HG03108 (cell line): ENCODE data around the gene SLC25A29.

Experiments
- ATAC-seq: cut with Tn5 transposase; IDR thresholded peaks from one replicate; pipeline ENCODE4 v1.9.1; 2021; ENCODE audit warnings: moderate library complexity; ENCODE audit not compliant: unreplicated experiment

SLC25A29 gene

DNA sequence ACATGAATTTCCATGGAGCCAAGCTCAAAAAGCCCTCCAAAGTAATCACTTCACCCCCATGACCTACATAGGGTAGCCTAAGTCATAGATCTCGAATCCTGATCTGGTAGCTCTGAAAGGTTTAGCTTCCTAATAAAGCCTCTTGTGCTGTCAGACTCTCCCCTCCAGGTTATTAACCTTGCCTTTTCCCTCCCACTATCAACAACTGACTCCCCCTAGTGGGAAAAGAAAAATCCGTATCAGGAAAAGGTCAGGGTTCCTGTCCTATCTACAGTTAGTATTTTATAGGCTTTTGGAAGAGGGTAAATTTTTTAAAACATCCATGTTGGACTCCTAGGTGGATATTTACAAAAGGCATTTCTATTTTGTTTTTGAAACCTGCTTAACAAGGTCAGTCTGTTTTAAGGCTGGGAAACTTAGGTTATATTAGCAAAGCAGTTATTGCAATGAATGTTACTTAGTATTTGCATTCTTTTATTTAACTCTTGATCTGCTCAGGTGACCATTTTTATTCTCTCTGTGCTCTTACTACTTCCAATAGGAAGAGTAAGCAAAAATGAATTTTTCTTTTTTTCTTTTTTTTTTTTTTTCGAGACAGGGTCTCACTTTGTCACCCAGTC, 59.3 kb downstream of the SLC25A29 start:
- ATAC-seq = no peak

DNA sequence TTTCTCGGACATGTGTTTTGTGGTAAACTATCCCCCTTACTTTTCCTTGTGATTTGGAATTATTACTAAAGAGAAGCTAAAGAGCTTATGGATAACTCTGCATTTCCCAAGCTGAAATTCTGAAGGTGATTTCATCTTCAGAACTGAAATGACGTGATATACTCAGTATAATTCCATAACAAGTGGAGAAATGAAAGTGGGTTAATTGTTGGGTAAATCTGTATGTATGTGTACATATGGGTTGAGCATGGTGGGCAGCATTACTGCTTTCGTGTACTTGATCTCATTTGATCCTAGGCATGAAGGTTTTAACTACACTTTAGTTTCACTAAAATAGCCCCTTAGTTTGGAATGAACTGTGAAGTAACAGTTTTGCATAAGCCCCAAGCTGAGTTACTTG, 63.2 kb downstream of the SLC25A29 start:
- no peak for ATAC-seq

DNA sequence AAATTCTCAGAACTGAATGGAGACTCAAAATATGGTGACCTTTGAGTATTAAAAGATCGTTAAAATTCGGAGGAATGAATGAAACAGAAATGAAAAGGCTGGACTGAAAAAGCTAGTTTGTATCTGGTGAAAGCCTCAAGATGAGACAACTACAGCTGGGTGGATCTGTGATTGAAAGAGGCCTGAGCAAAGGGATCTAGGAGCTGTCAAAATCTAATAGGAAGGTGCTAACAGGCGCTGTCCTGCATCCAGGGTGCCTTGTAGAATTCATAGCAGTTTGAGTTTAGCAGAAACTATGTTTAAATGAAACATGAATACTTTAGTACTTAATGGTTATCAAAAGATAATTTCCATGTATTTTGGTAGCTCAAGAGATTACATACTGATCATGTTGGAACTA, 65.0 kb downstream of the SLC25A29 start:
- no peak for ATAC-seq
